GM19324 (cell line): Measurements from ENCODE around the gene FCSK.

Source experiments
- ATAC-seq: cut with Tn5 transposase; IDR thresholded peaks from one replicate; pipeline ENCODE4 v1.9.1; 2021; ENCODE audit warnings: mild to moderate bottlenecking, moderate library complexity; ENCODE audit not compliant: unreplicated experiment, low FRiP score

FCSK gene

GRCh38 chr16:70476272-70477020 is 22.1 kb downstream of the FCSK start:
- peak; percentile 48 for ATAC-seq

DNA sequence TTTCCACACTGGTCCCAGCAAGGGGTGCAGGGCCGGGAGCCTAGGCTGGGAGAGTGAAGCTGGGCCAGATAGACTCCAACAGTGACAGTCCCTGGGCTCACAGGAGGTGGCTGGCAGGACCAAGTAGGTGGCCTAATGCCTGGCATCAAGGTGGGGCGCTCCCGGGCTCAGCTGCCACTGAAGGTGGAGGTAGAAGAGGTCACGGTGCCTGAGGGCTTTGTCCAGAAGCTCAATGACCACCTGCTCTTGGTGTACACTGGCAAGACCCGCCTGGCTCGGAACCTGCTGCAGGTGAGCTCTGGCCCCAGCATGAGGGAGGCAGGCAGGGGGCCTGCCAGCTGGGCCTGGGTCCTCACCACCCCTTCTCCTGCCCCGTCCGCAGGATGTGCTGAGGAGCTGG is 23.8 kb downstream of the FCSK start:
- ATAC-seq, result no peak

- no peak for ATAC-seq
Observed at GRCh38 chr16:70478912-70479341, 24.5 kb downstream of the FCSK start.

DNA sequence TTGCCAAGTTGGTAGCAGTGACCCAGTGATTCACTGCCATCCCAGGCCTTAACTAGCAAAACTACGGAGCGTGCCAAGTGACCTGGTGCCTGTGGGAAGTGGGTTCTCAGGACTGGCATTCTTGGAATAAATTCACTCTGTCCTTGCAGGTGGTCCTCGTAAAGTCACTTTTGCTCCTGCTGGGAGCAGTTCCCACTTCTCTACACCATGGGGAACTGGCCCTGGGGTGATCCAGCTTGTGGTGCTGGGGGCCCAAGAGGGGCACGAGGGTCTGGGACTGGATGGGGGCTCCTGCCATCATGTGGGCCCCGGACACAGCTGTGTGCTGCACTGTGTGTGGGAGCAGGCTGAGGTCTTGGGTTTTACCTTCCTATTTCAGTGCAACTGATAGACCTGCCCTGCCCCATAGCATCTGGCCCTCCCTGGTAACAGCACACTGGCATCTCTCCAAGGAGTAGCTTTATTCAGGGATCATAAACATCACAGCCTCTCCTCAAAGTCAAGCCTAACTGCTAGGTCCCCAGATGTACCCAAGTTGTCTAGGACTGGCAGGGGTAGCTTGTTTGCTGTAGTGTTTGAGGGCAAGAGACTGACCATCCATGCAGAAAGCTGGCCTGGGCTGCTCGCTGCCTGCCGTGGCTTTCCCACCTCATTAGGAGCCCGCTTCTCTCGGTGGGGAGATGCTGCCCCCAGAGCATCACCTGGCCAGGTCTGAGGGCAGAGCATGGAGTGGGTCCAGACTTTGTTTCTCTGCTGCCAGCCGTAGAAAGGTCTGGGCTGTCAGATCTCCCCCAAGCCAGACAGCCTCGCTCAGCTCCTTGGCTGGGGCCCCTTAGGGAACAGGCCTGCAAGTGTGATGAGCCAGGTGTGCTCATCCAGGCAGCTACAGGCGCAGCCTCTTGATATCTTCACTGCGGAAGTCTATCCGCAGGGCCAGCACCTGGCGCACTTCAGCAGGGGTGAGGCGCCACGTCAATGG is 26.0 kb downstream of the FCSK start:
- ATAC-seq, result no peak

DNA sequence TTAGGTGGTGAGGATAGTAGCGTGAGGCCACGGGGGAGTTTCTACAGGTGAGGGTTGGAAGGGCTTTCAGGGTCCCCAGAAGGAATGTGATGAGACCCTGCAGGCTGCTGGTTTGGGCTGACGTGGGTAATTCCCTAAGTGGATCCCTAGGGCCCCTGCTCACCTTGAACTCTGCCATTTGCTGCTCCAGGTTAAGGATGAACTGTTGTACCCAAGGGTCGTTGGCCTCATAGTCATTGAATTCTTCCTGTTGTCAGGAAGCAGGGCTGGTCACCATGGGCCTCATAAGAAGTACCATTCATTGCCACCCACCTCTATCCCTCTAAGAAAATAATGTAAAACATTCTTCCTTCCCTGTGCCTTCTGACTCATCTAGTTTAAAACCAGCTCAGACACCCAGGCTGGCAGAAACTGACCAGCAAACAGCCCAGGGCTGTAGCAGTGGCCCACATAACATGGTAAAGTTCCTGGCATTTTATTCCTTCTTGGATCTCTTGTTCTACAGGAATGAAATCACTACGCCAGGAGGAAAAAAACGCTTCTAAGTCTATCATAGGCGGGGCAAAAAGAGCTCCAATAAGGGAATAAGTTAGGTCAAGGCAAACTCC is 27.6 kb downstream of the FCSK start:
- ATAC-seq, result no peak

- no peak for ATAC-seq
Observed at GRCh38 chr16:70482624-70483023, 28.2 kb downstream of the FCSK start.

DNA sequence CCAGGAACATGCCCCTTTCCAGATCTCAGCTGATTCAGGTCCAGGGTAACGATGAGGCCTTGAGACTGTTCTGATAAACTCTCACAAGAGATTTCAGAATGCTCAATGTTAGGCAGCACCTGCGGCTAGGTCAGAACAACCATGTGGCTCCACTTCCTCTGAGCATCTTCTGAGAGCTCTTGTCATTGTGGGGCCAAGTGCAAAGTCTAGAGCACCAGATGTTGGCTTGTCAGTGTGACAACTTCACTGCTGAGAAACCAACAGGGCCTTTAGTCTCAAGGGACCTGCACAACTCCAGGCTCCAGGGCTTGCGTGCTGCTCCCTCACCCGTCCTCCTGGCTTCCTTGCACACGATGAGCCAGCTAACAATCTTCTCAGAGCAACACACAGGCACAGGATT is 29.0 kb downstream of the FCSK start:
- no peak for ATAC-seq

DNA sequence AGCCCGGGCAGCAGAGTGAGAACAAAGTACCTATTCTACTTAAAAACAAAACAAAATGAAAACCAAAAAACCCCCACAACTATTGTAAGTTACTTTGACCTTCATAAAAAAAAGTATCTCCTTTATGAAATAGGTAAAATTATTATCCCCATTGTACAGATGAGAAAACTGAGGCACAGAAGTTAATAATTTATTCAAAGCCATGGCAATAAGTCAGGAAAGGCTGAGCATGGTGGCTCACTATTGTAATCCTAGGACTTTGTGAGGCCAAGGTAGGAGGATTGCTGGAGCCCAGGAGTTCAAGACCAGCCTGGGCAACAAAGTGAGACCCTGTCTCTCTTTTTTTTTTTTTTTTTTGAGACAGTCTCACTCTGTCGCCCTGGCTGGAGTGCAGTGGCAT is 30.5 kb downstream of the FCSK start:
- ATAC-seq, result no peak

GRCh38 chr16:70490261-70490660 is 35.9 kb downstream of the FCSK start:
- no peak for ATAC-seq

DNA sequence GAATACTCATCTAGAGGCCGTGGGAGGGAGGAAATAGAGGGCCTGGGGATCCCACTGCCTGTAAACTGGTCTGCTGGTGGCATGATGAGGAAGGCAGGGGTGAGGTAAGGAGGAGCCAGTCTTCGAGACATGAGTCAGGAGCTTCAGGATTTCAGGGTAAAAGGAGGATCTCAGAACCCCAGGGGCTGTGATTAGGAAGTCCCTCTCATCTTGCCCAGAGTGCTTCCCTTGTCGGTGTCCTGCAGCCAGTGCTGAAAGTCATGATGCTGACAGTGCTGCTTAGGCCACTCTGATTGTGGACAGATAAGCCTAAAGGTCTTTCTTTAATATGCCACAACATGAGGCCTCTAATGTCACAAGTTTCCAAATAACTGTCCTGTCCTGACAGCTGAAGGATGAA is 39.4 kb downstream of the FCSK start:
- ATAC-seq, result no peak

DNA sequence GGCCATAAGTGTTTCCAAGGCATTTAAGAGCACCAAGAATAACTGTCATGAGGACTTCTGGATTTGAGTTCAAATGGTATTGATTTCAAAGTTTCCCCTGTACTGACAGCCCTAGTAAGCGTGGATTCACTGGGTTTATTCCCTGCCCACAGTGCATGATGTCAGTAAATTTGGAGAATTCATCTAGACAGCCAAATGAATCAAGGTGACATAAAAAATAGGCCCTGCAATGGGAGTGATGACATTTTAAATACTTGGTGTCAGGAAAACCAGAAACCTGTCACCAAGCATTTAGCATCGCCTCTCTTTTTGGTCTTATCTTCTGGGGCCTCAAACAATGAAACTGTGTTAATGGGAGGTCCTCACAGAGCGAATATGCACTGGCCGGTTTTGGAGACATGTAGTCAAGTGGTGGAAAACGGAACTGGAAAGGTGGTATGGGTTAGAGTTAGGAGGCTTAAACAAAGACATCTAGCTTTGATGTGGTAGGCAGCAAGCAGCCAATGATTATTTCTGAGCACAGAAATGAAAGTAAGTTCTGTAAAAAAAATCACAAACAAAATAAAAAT is 39.9 kb downstream of the FCSK start:
- ATAC-seq, result no peak

DNA sequence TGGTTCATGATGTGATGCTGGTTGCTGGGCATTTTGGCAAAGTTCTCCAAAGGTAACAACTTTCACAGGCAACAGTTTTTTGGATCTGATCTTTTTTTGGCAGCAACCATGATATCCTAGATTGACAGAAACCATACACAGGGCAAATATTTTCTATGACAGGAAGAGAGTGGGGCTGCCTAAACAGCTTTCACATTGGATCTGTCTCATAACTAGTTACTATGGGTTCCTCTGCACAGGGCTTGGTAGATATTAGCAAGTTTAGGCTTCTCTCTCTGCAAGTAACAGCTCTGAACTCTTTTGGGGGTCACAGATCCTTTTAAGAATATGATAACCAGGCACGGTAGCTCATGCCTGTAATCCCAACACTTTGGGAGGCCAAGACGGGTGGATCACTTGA is 40.4 kb downstream of the FCSK start:
- ATAC-seq, result no peak

GRCh38 chr16:70495425-70496182 is 41.2 kb downstream of the FCSK start:
- ATAC-seq, result no peak

- ATAC-seq, result no peak
Observed at GRCh38 chr16:70496513-70496912, 42.1 kb downstream of the FCSK start.

DNA sequence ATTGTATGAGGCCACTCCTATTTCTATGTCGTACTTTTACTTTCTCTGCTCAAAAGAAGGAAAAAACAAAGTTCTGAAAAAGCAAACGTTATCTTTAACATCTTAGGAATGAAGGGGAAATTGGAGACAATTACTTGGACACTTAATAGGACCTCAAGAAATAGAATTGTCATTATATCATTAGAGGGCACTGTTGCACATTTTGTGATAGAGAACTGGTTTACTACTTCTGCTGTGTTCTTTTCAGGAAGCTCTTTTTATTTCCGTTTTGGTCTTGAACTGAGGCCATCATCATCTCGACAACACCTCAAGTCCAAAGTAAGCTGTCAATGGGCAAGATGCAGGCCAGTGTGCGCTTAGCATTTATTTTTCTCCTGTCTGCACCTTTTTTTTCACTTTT is 54.4 kb downstream of the FCSK start:
- ATAC-seq, result no peak

DNA sequence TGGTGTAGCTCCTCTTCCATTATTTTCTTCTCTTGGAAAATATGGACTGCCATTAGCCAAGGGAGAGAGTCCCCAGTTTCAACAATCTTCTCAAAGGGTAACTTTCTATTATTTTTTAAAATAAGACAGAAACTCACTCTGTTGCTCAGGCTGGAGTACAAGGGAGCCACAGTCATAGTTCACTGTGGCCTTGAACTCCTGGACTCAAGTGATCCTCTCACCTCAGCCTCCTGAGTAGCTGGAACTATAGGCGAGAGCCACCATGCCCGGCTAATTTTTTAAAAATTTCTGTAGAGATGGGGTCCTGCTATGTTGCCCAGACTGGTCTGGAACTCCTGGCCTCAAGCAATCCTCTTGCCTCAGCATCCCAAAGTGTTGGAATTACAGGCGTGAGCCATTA is 55.8 kb downstream of the FCSK start:
- no peak for ATAC-seq

- ATAC-seq, result no peak
Observed at GRCh38 chr16:70511833-70512232, 57.4 kb downstream of the FCSK start.

DNA sequence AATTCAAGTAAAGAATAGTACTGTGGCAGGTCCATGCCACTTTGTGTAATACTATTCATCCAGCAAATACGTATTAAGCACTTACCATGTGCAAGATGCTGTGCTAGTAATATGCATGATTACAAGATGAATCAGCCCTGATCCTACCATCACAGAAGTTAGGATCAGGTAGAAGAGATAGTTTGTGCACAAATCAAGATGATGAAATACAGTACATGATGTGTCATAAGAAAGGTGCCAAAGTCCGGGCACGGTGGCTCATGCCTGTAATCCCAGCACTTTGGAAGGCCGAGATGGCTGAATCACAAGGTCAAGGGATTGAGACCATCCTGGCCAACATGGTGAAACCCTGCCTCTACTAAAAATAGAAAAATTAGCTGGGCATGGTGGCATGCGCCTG is 58.1 kb downstream of the FCSK start:
- no peak for ATAC-seq

DNA sequence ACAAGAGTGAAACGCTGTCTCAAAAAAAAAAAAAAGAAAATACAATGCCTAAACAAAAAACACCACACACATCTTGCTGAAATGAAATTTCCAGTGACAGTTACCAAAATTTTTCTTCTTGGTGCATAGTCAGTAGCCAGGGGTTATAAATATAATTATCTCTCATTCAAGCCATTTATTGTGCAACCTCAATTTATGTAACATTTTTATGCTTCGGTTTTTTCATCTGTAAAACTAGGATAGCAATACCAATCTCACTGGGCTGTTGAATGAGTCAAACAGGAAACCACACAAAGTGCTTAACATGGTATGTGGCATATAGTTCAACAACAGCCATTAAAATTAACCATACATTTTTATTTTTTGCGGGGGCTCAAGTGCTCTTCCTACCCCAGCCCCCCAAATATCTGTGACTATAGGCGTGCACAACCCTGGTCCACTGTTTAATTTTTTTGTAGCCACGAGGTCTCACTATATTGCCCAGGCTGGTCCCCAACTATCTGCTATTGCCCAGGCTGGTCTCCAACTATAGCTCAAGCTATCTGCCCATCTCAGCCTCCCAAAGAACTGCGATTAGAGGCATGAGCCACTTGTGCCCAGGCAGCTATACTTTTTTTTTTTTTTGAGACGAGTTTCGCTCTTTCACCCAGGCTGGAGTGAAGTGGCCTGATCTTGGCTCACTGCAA is 66.4 kb downstream of the FCSK start:
- ATAC-seq, result no peak
